Kidney (tissue), 14 donors: Measurements from ENCODE around the gene IL17RB. TPM values are rescaled to one million over a fixed set of nuclear protein-coding genes. Genes with fewer than 3 reads are reported as not detected.

Source experiments
- DNase-seq, 5 donors: peaks; one replicate each; pipeline ENCODE4 v3.0.0-alpha.2; 2013 to 2020
- FAIRE-seq: peaks from 2 replicates; lab custom pipeline; 2012; peaks lifted over from hg19 to GRCh38; lab: Jason Lieb, UNC
- H3K27ac ChIP-seq, 2 donors: one replicate each; pipeline ENCODE4 v1.7.0; 2013; ENCODE audit warnings: low read depth in 2 of 2, low read length in 2 of 2, inconsistent platforms in 1 of 2
- H3K27me3 ChIP-seq: one replicate; pipeline ENCODE4 v1.7.1; 2013; ENCODE audit warnings: low read length, inconsistent platforms; ENCODE audit not compliant: control insufficient read depth, insufficient read depth
- H3K36me3 ChIP-seq, 3 donors: one replicate each; pipeline versions ENCODE4 v1.7.0 to v1.7.1; 2013; ENCODE audit warnings: low read length in 3 of 3, control low read depth in 1 of 3, inconsistent platforms in 1 of 3; ENCODE audit not compliant: insufficient read depth in 3 of 3, control insufficient read depth in 2 of 3
- H3K4me1 ChIP-seq, 3 donors: one replicate each; pipeline versions ENCODE4 v1.7.0 to v1.7.1; 2013; ENCODE audit warnings: low read length in 3 of 3, inconsistent platforms in 1 of 3, low read depth in 1 of 3; ENCODE audit not compliant: control insufficient read depth in 2 of 3, insufficient read depth in 2 of 3
- H3K4me3 ChIP-seq, 3 donors: one replicate each; pipeline versions ENCODE4 v1.7.0 to v1.8.1; 2013; ENCODE audit warnings: low read length in 3 of 3, control low read depth in 1 of 3, inconsistent platforms in 1 of 3
- H3K9ac ChIP-seq, 3 donors: one replicate each; pipeline versions ENCODE4 v1.7.0 to v1.7.1; 2013; ENCODE audit warnings: low read length in 3 of 3, control low read depth in 1 of 3, inconsistent platforms in 1 of 3
- H3K9me3 ChIP-seq, 3 donors: one replicate each; pipeline versions ENCODE4 v1.7.0 to v1.7.1; 2013; ENCODE audit warnings: low read length in 3 of 3, control low read depth in 1 of 3, inconsistent platforms in 1 of 3; ENCODE audit not compliant: control insufficient read depth in 2 of 3, insufficient read depth in 1 of 3
- CTCF ChIP-seq: IDR thresholded peaks from 3 replicates; pipeline ENCODE4 v1.5.1; 2012; ENCODE audit warnings: mild to moderate bottlenecking, moderate library complexity, borderline replicate concordance; ENCODE audit not compliant: insufficient read depth; ENCODE audit errors: extremely low read depth
- intact Hi-C: fragments of 100-400 bp; cut with DNase I; formaldehyde crosslinking; loops from one replicate; pipeline ENCODE4 v1.11.1; 2022
- polyA plus RNA-seq: library from polyadenylated mRNA; stranded (reverse); fragments of 350-450 nt; fragmentation: Illumina TruSeq; extraction: RNeasy Lipid Tissue Mini Kit (QIAGEN cat#74804); gene quantifications from one replicate; pipeline ENCODE4 v1.2.3, GENCODE V29; 2014; ENCODE audit warnings: low read depth, low replicate concordance; ENCODE audit not compliant: insufficient read depth
- total RNA-seq: library from RNA; stranded (reverse); fragmentation: NEBNext Ultra II Directional; extraction: Animal tissue kit (Norgen Biotek cat#: 25700); gene quantifications from one replicate; pipeline ENCODE4 v1.2.1, GENCODE V29; 2021
- donor health status: control.
- donor health status: control.
- donor health status: control.
- donor health status: control.
- donor health status: control.
- donor health status: DM: yes; HTN: yes; CAD: no.
- donor health status: Normal renal cell carcinoma (clear cell type).

IL17RB gene
- total and polyA plus RNA-seq, 2 donors from 2014 or later: 27.7 to 87.4 TPM

- intact Hi-C loops: no loop called here
- no peak for FAIRE-seq
Observed at GRCh38 chr3:53808496-53808895, 37.9 kb upstream of the IL17RB start.

GRCh38 chr3:53809267-53809666 lies 37.1 kb upstream of the IL17RB start:
- DNase-seq: no peak
- no peak for FAIRE-seq
- no peak overlapping the region for H3K4me3 ChIP-seq
- no peak overlapping the region for H3K9ac ChIP-seq
- TF ChIP-seq CTCF: no peak
- no peaks in the 10 kb centered on the region for H3K36me3 ChIP-seq
- peaks cover 0 to 15% (median 10%) of the 10 kb centered on the region in 3 donors for H3K4me1 ChIP-seq
- intact Hi-C loops: no loop called here
- H3K27ac ChIP-seq: no peak overlapping the region
- H3K9me3 ChIP-seq: no peaks in the 10 kb centered on the region
- no peaks in the 10 kb centered on the region for H3K27me3 ChIP-seq

More at GRCh38 chr3:53808496-53808895, 37.9 kb upstream of the IL17RB start:
- TF ChIP-seq CTCF: no peak
- Histone ChIP-seq H3K36me3 (no peaks in the 10 kb centered on the region), H3K27ac (no peak overlapping the region), H3K4me1 (peaks cover 0 to 15% (median 10%) of the 10 kb centered on the region in 3 donors), H3K9me3 (no peaks in the 10 kb centered on the region), H3K27me3 (no peaks in the 10 kb centered on the region), H3K9ac (no peak overlapping the region), H3K4me3 (no peak overlapping the region)
- no peak for DNase-seq

GRCh38 chr3:53809764-53810400 lies 36.5 kb upstream of the IL17RB start:
- no peaks in the 10 kb centered on the region for H3K36me3 ChIP-seq
- no peak overlapping the region for H3K27ac ChIP-seq
- H3K4me1 ChIP-seq: peaks cover 0 to 13% (median 10%) of the 10 kb centered on the region in 3 donors
- H3K4me3 ChIP-seq: no peak overlapping the region
- FAIRE-seq (no peak), DNase-seq (no peak)
- no peak for TF ChIP-seq CTCF
- no peak overlapping the region for H3K9ac ChIP-seq
- intact Hi-C loops: no loop called here
- no peaks in the 10 kb centered on the region for H3K27me3 ChIP-seq
- no peaks in the 10 kb centered on the region for H3K9me3 ChIP-seq
